Activated CD8-positive, alpha-beta memory T cell treated with anti-CD3 and anti-CD28 coated beads, Interleukin-2, amount 50 U/mL, for 1 hour (primary cell): ENCODE measurements around the gene SLN.

Experiments
- DNase-seq: peaks from one replicate; pipeline ENCODE4 v3.0.0-alpha.2; 2020; ENCODE audit errors: extremely low read depth

SLN gene

DNA sequence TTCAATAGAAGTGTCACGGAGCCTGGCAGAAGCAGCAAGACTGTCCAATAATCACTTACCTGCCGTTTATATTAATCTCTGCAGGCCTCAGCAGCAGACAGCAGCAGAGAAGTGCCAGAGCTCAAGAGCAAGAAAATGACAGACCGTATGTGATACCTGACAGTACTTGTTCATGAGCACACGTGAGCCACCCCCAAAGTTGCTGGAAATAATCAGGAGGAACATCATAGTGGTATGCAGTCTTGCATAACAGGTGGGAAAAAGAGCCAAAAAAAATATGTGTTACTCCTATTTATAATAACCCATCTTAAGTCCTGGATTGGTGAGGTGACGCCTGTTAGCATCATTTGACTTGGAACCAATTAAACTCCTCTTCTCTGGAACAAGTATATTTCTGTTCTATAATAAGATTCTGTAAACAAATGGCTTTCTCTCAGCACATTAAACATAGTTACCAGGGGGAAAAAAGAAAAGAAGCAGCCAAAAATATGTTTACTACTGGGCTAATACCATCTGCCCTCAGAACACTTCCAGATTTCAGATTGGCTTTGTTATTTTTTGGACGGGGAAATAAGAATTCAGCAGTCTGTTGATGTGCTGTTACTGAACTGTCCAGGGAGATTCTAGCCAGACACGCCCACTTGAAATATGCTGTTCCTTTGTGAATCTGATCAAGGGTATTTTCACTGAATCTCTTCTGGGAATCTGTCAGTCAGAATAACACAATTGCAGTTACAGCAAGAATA, 7.9 kb upstream of the SLN start:
- no peak for DNase-seq

- no peak for DNase-seq
These were observed 7.2 kb upstream of the SLN start for GRCh38 chr11:107719073-107719472.

DNA sequence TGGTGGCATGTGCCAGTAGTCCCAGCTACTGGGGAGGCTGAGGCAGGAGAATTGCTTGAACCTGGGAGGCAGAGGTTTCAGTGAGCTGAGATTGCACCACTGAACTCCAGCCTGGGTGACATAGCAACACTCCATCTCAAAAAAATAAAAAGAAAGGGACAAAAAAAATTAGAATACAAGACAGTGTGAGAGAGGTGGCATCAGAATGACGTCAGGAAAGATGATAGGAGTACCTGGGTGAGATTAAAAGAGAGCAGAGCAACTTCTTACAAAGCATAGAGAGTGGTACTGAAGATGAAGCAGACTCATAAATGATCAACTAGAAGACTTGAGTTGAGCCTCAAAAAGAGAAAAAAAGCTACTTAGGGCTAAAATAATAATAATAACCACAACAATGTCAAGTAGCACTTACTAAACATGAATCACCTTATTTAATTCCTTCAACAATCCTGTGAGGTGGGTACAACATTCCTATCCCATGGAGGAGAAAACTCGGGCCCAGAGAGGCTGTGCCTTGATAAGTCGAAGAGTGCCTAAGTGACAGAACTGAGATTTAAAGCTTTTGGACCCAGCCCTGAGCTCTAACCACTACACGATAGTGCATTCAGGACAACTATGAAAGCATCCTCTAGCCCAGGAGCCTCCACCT, 5.2 kb upstream of the SLN start:
- no peak for DNase-seq

DNA sequence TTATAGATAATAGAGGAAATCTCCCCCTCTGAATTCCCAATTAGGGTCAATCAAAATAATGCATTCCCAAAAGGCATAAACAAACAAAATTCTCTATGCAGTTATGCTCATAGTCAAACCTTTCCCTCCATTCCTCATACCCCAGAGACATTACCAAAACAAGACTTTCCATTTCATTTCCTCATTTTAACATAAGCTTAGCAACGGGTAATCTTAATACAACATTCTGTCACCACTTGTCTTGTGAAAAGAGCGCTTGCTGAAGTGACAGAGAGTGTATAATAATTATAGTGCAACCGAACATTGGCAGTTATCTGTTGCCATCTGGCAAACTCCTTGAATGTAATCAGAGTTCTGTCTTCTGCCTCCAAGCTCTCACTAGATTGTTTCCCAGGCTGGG, 1.2 kb upstream of the SLN start:
- no peak for DNase-seq

GRCh38 chr11:107710301-107710700, 1.6 kb downstream of the SLN start:
- no peak for DNase-seq

DNA sequence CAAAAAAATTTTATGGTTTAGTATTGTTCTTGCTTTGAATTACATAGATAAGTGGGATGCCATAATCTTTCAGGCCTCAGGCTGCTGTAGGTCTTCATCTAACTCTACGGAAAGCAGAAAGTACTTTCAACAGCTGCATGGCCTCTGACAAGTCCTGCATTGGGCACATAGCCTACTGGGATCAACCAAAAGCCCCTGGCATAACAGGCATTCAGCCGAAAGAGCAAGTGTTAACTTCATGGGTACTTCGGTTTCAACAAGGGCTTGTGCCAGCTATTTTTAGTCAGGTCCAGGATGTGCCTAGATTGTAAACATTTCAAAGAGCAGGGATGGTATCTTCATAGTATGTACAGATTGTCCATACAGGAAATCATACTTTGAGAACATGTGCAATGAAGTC, 3.1 kb downstream of the SLN start:
- no peak for DNase-seq

DNA sequence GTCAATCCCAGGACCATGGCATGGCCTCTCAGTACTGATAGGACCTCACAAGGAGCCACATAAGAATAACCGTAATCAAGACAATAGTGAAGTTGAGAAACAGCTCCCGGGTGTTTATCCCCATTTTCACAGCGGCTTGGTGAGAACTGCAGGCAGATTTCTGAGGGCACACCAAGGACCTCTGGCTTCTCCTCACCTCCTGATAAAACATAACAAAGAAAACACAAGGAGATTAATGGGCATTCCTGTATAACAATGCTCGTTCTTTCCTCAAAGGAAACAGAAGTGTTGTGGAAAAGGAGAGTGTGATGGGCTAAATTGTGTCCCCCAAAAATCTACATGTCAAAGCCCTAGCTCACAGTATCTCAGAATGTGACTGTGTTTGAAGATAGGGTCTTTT, 4.0 kb downstream of the SLN start:
- DNase-seq: no peak

GRCh38 chr11:107707215-107707671, 4.6 kb downstream of the SLN start:
- no peak for DNase-seq

GRCh38 chr11:107706531-107706930, 5.3 kb downstream of the SLN start:
- DNase-seq: no peak

- DNase-seq: no peak
These were observed 6.8 kb downstream of the SLN start for GRCh38 chr11:107705027-107705426.

DNA sequence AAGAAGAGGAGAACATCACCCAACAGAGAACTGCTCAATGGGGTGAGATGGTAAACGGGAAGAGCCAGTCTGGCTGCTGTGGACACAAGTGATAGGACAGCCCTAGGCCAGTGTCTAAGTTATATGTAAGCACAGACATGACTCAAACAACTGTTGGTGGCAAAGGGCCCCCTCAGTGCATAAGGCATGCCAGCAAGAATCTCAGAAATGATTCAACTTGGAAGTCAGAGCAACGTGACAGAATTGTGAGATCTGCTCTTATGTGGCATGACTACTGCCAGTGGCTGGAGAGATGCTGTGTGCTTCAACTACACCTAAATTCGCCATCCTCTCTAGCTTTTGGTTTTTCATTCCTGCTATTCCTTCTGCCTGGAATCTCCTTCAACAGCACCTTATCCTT, 7.4 kb downstream of the SLN start:
- no peak for DNase-seq

- DNase-seq: no peak
These were observed 9.1 kb downstream of the SLN start for GRCh38 chr11:107702723-107703122.

DNA sequence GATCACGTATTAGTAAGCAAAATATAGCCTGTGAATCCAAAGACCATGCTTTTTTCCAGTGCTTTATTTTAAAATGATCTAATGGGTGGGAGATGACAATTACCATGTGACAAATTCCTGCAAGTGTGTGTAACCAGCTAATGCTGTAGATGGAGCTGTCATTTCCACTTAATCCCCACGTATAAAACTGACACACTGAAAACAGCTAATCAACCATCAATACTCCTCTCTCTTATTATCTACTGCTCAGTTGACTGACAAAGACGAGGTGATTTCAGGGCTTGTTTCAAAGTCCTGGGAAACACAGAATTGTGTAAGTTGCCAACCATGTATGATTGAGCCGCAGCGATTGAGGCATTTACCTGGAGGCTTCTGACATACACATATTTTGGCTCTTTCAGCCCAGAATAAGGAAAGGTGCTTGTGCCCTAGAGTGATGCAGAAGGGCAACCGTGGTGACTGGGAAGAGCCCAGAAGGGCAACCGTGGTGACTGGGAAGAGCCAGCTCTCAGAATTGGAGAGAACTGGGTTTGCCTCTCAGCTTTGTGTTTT, 9.7 kb downstream of the SLN start:
- no peak for DNase-seq

- no peak for DNase-seq
These were observed 12.2 kb downstream of the SLN start for GRCh38 chr11:107699371-107700285.

DNA sequence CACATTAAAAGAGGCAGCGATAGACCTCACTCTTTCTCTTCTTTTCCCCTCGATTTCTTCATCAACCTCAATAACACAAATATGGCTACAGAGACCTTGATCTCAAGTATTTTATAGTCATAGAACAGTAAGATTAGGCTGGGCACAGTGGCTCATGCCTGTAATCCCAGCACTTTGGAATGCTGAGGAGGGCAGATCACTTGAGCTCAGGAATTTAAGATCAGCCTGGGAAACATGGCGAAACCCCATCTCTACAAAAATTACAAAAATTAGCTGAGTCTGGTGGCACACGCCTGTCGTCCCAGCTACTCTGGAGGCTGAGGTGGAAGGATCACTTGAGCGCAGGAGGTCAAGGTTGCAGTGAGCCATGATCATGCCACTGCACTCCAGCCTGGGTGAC, 14.6 kb downstream of the SLN start:
- no peak for DNase-seq

- DNase-seq: no peak
These were observed 15.7 kb downstream of the SLN start for GRCh38 chr11:107696140-107696539.

DNA sequence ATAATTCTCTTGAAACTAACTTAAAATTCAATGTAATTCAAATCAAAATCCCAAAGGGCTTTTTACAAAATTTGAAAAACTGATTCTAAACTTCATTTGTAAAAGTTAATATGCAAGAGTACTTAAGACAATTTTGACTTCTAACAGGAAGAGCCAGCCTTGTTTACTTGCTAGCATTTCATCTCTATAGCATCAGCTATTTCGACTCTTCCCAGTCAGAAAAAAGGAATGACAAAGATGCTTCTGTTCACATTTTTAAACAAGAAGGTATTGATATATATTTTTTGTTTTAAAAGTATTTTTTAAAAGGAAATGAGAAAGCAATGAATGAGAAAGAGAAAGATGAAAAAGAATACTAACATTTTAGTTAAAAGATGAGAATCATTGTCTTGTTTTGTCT, 16.4 kb downstream of the SLN start:
- DNase-seq: no peak

DNA sequence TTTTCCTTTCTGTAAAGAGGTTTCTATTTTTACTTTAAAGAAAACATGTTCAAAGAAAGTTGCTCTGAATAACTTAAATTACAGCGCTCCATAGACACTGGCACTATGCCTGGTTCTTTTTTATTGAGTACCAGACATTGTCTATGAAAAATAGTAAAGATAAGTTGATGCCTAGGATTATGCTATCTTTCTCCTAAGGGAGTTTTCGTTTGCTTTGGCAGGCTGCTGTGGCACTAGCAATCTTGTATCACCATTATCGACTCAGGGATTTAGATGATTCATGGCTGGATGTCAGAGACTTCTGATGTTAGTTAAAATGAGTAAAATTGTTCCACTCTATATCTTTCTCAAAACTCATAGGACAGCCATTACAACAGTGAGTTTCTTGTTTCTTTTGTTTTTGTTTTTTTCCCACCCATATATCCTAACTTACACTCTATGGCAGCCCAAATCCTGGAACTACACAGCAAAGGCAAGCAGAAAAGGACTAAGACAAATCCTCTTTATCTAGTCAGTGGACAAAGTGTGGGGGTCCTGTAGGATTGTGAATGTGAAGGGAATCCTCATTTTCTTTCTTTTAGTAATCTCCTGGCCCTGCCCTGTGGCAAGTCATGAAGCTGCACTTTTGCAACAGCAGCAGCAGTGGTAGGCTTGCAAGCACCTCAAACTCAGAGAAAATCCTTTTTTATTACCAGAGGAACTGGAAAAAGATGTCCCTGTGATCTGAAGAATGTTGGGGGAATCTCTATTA, 20.7 kb downstream of the SLN start:
- DNase-seq: no peak

GRCh38 chr11:107689317-107690202, 22.3 kb downstream of the SLN start:
- no peak for DNase-seq

- DNase-seq: no peak
These were observed 23.4 kb downstream of the SLN start for GRCh38 chr11:107688322-107688918.
